ENCODE data around the gene LRRC71.

GRCh38 chr1:156933136-156933535, 12.7 kb downstream of the LRRC71 start:
- no peak for TF ChIP-seq POLR2AphosphoS5 (IDR thresholded peaks at IDR 0.05; ENCODE audit: low read depth, low read length)
- no peak for TF ChIP-seq POLR2A (IDR thresholded peaks at IDR 0.05; ENCODE audit: low read depth, low read length)

All from GM12892 (cell line).